H9 (cell line): ENCODE data around the gene POU2F3. TPM values are rescaled to one million over a fixed set of nuclear protein-coding genes. Genes with fewer than 3 reads are reported as not detected.

Experiments used
- DNase-seq: peaks from one replicate; pipeline ENCODE4 v3.0.0-alpha.2; 2017
- H2AFZ ChIP-seq: one replicate; pipeline ENCODE4 v1.6.1; 2013; ENCODE audit warnings: mild to moderate bottlenecking, low read length, control low read depth, moderate library complexity
- H2AK5ac ChIP-seq: 2 replicates; pipeline ENCODE4 v1.6.1; 2013; ENCODE audit warnings: low read length, control low read depth, mixed read lengths; ENCODE audit not compliant: insufficient read length
- H2BK120ac ChIP-seq: one replicate; pipeline ENCODE4 v1.6.1; 2013; ENCODE audit warnings: low read depth, mild to moderate bottlenecking, low read length, control low read depth, inconsistent platforms; ENCODE audit not compliant: poor library complexity, severe bottlenecking
- H2BK12ac ChIP-seq: 2 replicates; pipeline ENCODE4 v1.6.1; 2013; ENCODE audit warnings: low read length, control low read depth, mixed read lengths, low read depth; ENCODE audit not compliant: insufficient read length
- H2BK15ac ChIP-seq: 2 replicates; pipeline ENCODE4 v1.6.1; 2013; ENCODE audit warnings: low read depth, low read length, control low read depth
- H2BK20ac ChIP-seq: one replicate; pipeline ENCODE4 v1.6.1; 2013; ENCODE audit warnings: low read depth, mild to moderate bottlenecking, low read length, control low read depth, inconsistent platforms; ENCODE audit not compliant: poor library complexity, severe bottlenecking
- H2BK5ac ChIP-seq: 2 replicates; pipeline ENCODE4 v1.6.1; 2013; ENCODE audit warnings: low read length, control low read depth, mixed read lengths; ENCODE audit not compliant: insufficient read length
- H3K14ac ChIP-seq: 2 replicates; pipeline ENCODE4 v1.6.1; 2013; ENCODE audit warnings: low read length, control low read depth; ENCODE audit not compliant: insufficient read depth
- H3K18ac ChIP-seq: 2 replicates; pipeline ENCODE4 v1.6.1; 2013; ENCODE audit warnings: low read depth, mild to moderate bottlenecking, mixed read lengths, low read length, control low read depth; ENCODE audit not compliant: insufficient read length
- H3K23ac ChIP-seq: 2 replicates; pipeline ENCODE4 v1.6.1; 2013; ENCODE audit warnings: low read length, control low read depth, mixed read lengths, low read depth; ENCODE audit not compliant: insufficient read length
- H3K23me2 ChIP-seq: 2 replicates; pipeline ENCODE4 v1.6.1; 2013; ENCODE audit warnings: low read depth, mild to moderate bottlenecking, mixed read lengths, low read length, control low read depth; ENCODE audit not compliant: insufficient read length, poor library complexity, severe bottlenecking
- H3K27ac ChIP-seq: 2 replicates; pipeline ENCODE4 v1.5.1; 2013; ENCODE audit warnings: low read length, control low read depth, mixed read lengths, low read depth; ENCODE audit not compliant: insufficient read length
- H3K27me3 ChIP-seq: 2 replicates; pipeline ENCODE4 v1.6.1; 2013; ENCODE audit warnings: low read length, control low read depth, inconsistent platforms; ENCODE audit not compliant: insufficient read depth
- H3K4ac ChIP-seq: 2 replicates; pipeline ENCODE4 v1.6.1; 2013; ENCODE audit warnings: low read depth, mild to moderate bottlenecking, control low read depth, inconsistent platforms, low read length, moderate library complexity
- H3K4me1 ChIP-seq: 2 replicates; pipeline ENCODE4 v1.6.1; 2013; ENCODE audit warnings: low read length, control low read depth, inconsistent platforms; ENCODE audit not compliant: insufficient read depth
- H3K4me2 ChIP-seq: 2 replicates; pipeline ENCODE4 v1.6.1; 2013; ENCODE audit warnings: low read length, control low read depth, mixed read lengths; ENCODE audit not compliant: insufficient read length, insufficient read depth
- H3K56ac ChIP-seq: 2 replicates; pipeline ENCODE4 v1.6.1; 2013; ENCODE audit warnings: low read depth, mild to moderate bottlenecking, mixed read lengths, low read length, control low read depth; ENCODE audit not compliant: insufficient read length
- H3K79me1 ChIP-seq: 2 replicates; pipeline ENCODE4 v1.6.1; 2013; ENCODE audit warnings: low read depth, mild to moderate bottlenecking, moderate library complexity, low read length, control low read depth, inconsistent platforms; ENCODE audit not compliant: insufficient read depth, poor library complexity, severe bottlenecking
- H3K79me2 ChIP-seq: 2 replicates; pipeline ENCODE4 v1.6.1; 2013; ENCODE audit warnings: low read length, control low read depth, inconsistent platforms; ENCODE audit not compliant: insufficient read depth
- H3K9ac ChIP-seq: 2 replicates; pipeline ENCODE4 v1.6.1; 2013; ENCODE audit warnings: low read length, control low read depth, mixed read lengths; ENCODE audit not compliant: insufficient read length; ENCODE audit errors: extremely low read depth
- H3K9me3 ChIP-seq: one replicate; pipeline ENCODE4 v1.6.1; 2013; ENCODE audit warnings: low read depth, low read length, inconsistent platforms; ENCODE audit not compliant: control insufficient read depth
- H3T11ph ChIP-seq: one replicate; pipeline ENCODE4 v1.6.1; 2013; ENCODE audit warnings: mild to moderate bottlenecking, low read length, control low read depth, inconsistent platforms
- H4K20me1 ChIP-seq: one replicate; pipeline ENCODE4 v1.6.1; 2013; ENCODE audit not compliant: control insufficient read depth, insufficient read length, insufficient read depth
- H4K5ac ChIP-seq: 2 replicates; pipeline ENCODE4 v1.6.1; 2013; ENCODE audit warnings: low read depth, mild to moderate bottlenecking, mixed read lengths, low read length, control low read depth; ENCODE audit not compliant: insufficient read length
- H4K8ac ChIP-seq: replicated peaks from 2 replicates; pipeline ENCODE4 v1.6.1; 2013; ENCODE audit warnings: low read length, control low read depth, mixed read lengths, low read depth; ENCODE audit not compliant: insufficient read length
- H4K91ac ChIP-seq: 2 replicates; pipeline ENCODE4 v1.6.1; 2013; ENCODE audit warnings: low read depth, mild to moderate bottlenecking, moderate library complexity, mixed read lengths, low read length, control low read depth; ENCODE audit not compliant: insufficient read length
- H3K27ac Mint-ChIP-seq, 3 experiments: 2 replicates in 2 of 3; 3 replicates in 1 of 3; pipeline ENCODE4 v1.8.0; 2020 to 2021; ENCODE audit warnings: mixed read lengths in 3 of 3, mild to moderate bottlenecking in 1 of 3, moderate library complexity in 1 of 3
- H3K27me3 Mint-ChIP-seq: 2 replicates; pipeline ENCODE4 v1.8.0; 2021; ENCODE audit warnings: low read depth, mild to moderate bottlenecking, moderate library complexity, mixed read lengths
- H3K36me3 Mint-ChIP-seq, 3 experiments: 2 replicates in 2 of 3; 3 replicates in 1 of 3; pipeline ENCODE4 v1.8.0; 2020 to 2021; ENCODE audit warnings: low read depth in 3 of 3, mixed read lengths in 3 of 3; ENCODE audit not compliant: insufficient read depth in 1 of 3
- H3K4me1 Mint-ChIP-seq, 2 experiments: 2 replicates each; pipeline ENCODE4 v1.8.0; 2020; ENCODE audit warnings: mixed read lengths in 2 of 2
- H3K4me3 Mint-ChIP-seq, 2 experiments: 2 replicates in 1 of 2; 3 replicates in 1 of 2; pipeline ENCODE4 v1.8.0; 2020 to 2021; ENCODE audit warnings: mild to moderate bottlenecking in 2 of 2, mixed read lengths in 2 of 2, moderate library complexity in 1 of 2
- H3K9me3 Mint-ChIP-seq, 2 experiments: 2 replicates in 1 of 2; 3 replicates in 1 of 2; pipeline ENCODE4 v1.8.0; 2020; ENCODE audit warnings: mild to moderate bottlenecking in 2 of 2, mixed read lengths in 2 of 2, moderate library complexity in 1 of 2
- WGBS: extraction: QIAGEN DNeasy Blood & Tissue Kit; methylation state at CpG from one replicate; pipeline ENCODE4 v1.1.7; 2013; ENCODE audit warnings: missing lambda C conversion rate, low lambda C conversion rate, mixed read lengths; ENCODE audit not compliant: insufficient read length; ENCODE audit errors: extremely low coverage; 5-methylcytosine and 5-hydroxymethylcytosine counted together
- total RNA-seq: library from RNA; stranded (reverse); gene quantifications from 2 replicates; pipeline ENCODE4 v1.2.1, GENCODE V29; 2021
- TF ChIP-seq, protein P1 (sequence below): fragments of 200-600 bp; sonication (generic); conservative IDR thresholded peaks from 3 replicates; pipeline ENCODE4 v1.8.0; 2021; ENCODE audit warnings: antibody characterized with exemption, mild to moderate bottlenecking

POU2F3 gene
- total RNA-seq, 1 experiment from 2014 or later: 1.1 TPM

GRCh38 chr11:120256178-120256577 lies 16.2 kb downstream of the POU2F3 start:
- Histone ChIP-seq H2BK5ac (no peak overlapping the region), H3T11ph (no peak overlapping the region), H2BK120ac (no peak overlapping the region), H4K20me1 (no peaks in the 10 kb centered on the region), H3K56ac (no peak overlapping the region), H2BK15ac (no peak overlapping the region), H3K27ac (no peak overlapping the region), H4K5ac (no peak overlapping the region), H4K8ac (no peak overlapping the region), H3K14ac (no peak overlapping the region), H3K4ac (no peak overlapping the region), H3K27me3 (no peaks in the 10 kb centered on the region; the same call in 1 of the 2 replicates), H4K91ac (no peak overlapping the region), H3K9me3 (no peaks in the 10 kb centered on the region), H3K79me2 (no peaks in the 10 kb centered on the region), H2AK5ac (no peak overlapping the region), H3K23me2 (peaks cover 4% of the 10 kb centered on the region), H3K9ac (peak overlapping the region; percentile 16), H3K23ac (no peak overlapping the region), H2BK12ac (no peak overlapping the region), H2AFZ (no peak overlapping the region), H2BK20ac (no peak overlapping the region), H3K4me2 (peak overlapping the region; percentile 76), H3K18ac (no peak overlapping the region), H3K79me1 (no peaks in the 10 kb centered on the region), H3K4me1 (peaks cover 17% of the 10 kb centered on the region)
- peak overlapping the region in 1 of 3 experiments; percentile 94; a peak in 1 of 7 replicates for H3K27ac Mint-ChIP-seq
- no peaks in the 10 kb centered on the region for H3K9me3 Mint-ChIP-seq
- no CpG with 5 or more reads among the region's 4 CpGs for WGBS
- H3K4me3 Mint-ChIP-seq: peak overlapping the region in 1 of 2 experiments; percentile 58; a peak in 3 of 5 replicates
- peaks cover 61% of the 10 kb centered on the region for H3K27me3 Mint-ChIP-seq
- no peaks in the 10 kb centered on the region; a peak in 1 of 7 replicates for H3K36me3 Mint-ChIP-seq
- TF ChIP-seq, protein P1, sequence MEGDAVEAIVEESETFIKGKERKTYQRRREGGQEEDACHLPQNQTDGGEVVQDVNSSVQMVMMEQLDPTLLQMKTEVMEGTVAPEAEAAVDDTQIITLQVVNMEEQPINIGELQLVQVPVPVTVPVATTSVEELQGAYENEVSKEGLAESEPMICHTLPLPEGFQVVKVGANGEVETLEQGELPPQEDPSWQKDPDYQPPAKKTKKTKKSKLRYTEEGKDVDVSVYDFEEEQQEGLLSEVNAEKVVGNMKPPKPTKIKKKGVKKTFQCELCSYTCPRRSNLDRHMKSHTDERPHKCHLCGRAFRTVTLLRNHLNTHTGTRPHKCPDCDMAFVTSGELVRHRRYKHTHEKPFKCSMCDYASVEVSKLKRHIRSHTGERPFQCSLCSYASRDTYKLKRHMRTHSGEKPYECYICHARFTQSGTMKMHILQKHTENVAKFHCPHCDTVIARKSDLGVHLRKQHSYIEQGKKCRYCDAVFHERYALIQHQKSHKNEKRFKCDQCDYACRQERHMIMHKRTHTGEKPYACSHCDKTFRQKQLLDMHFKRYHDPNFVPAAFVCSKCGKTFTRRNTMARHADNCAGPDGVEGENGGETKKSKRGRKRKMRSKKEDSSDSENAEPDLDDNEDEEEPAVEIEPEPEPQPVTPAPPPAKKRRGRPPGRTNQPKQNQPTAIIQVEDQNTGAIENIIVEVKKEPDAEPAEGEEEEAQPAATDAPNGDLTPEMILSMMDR: no peak
- no peak for DNase-seq
- H3K4me1 Mint-ChIP-seq: peaks cover 51 to 56% of the 10 kb centered on the region in 2 experiments
